GM12873 (cell line): Measurements from ENCODE around the gene HCN2.

Source experiments
- TF ChIP-seq, protein P1 (sequence below): IDR thresholded peaks from 2 replicates; pipeline ENCODE4 v1.5.1; 2012; ENCODE audit warnings: low read depth, mild to moderate bottlenecking, moderate library complexity, low read length, control low read depth; ENCODE audit not compliant: insufficient read depth; ENCODE audit errors: missing control alignments

HCN2 gene

DNA sequence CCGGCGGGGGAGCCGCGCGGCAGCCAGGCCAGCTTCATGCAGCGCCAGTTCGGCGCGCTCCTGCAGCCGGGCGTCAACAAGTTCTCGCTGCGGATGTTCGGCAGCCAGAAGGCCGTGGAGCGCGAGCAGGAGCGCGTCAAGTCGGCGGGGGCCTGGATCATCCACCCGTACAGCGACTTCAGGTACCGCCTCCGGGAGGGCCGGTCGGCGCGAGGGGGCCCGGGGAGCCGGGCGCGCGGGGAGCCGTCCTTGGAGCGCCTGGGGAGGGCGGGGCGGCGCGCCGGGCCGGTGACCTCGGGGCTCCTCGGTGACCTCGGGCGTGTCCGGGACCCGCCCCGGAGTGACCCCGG, 690 bp downstream of the HCN2 start:
- TF ChIP-seq, protein P1, sequence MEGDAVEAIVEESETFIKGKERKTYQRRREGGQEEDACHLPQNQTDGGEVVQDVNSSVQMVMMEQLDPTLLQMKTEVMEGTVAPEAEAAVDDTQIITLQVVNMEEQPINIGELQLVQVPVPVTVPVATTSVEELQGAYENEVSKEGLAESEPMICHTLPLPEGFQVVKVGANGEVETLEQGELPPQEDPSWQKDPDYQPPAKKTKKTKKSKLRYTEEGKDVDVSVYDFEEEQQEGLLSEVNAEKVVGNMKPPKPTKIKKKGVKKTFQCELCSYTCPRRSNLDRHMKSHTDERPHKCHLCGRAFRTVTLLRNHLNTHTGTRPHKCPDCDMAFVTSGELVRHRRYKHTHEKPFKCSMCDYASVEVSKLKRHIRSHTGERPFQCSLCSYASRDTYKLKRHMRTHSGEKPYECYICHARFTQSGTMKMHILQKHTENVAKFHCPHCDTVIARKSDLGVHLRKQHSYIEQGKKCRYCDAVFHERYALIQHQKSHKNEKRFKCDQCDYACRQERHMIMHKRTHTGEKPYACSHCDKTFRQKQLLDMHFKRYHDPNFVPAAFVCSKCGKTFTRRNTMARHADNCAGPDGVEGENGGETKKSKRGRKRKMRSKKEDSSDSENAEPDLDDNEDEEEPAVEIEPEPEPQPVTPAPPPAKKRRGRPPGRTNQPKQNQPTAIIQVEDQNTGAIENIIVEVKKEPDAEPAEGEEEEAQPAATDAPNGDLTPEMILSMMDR: no peak

DNA sequence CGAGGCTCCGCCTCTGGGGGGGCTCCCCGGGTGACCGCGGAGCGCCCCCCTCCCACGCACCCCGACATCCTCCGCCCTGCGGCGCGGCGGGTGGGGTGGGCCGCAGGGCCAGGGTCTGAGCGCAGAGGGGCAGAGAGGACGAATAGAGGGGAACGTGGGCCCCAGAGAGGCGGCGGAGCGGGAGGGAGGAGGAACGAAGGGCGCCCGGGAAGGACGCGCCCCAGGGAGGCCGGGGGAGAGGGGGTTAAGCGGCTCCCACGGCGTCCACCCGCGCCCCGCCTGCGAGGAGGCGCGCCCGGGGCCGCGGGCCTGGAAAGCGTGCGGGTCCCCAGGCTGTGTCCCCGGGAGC, 1.0 kb downstream of the HCN2 start:
- TF ChIP-seq, protein P1: no peak

DNA sequence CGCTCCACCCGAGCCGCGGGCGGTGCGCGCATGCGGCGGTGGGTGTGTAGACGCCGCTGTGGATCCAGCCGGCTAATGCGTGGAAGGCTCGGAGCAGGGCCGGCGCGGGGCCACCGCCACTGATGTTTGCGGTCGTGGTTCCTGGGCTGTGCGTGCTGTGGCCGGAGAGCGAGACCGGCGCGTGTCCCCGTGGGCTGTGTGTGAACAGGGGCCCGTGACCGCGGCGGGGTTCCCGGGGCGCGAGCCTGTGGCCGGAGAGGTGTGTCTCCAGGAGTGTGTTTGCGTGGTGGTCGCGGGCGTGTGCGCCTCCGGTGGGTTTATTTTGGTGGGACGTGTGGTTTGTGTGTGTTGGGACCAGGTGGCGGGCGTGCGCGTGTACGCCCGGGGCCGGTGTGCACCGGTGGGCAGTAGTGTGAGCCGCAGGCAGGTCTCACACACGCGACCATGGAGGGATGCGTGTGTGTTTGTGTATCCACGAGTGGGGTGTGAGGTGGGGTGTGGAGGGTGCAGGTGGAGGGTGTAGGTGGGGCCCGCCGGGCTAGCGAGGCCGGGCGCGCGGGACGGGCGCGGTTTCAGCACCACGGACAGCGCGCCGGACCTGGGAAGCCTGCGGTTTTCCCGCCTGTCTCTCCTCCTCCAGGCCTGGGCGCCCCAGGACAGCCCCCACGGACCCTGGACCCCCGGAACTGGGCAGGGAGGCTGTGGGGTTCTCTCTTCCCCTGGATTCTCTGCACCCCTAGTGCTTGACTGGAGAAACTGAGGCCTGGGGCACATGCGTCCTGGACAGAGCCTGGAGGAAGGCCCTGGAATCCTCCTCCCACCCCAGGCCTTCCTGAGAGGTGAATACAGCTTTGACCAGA, 1.6 kb downstream of the HCN2 start:
- TF ChIP-seq, protein P1: no peak

DNA sequence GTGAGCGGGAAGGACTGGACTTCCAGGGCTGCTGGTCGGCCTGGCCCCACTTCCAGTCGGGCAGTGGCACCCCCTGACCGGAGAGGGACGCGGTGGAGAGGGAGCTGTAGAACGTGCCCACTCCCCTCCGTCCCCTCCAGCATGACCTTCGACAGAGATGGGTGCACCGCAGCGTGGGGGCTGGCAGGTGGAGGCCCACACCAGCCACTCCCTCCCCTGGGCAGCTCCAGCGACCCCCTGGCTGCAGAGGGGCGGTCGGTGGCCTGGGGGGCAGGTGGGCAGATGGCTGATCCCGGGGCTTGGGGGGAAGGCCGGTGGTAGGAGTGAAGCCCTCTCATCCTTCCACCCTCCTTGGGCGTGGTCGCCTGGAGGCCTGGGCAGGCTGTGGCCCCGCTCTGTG, 2.4 kb downstream of the HCN2 start:
- TF ChIP-seq, protein P1: no peak

DNA sequence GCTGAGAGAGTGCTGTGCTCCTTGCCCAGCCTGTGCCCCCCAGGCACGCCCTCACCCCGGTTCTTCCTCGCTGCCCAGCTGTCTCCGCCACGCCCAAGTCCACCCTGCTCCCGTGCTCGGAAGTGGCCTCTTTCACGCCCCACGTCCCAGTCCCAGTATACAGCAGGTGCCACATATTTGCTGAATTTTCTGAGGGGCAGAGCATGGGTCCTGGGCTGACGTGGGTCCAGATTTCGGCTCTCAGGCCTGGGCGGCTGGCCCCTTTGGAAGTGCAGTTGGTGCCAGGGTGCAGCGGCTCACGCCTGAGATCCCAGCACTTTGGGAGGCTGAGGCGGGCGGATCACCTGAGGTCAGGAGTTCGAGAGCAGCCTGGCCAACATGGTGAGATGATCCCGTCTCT, 3.4 kb downstream of the HCN2 start:
- TF ChIP-seq, protein P1: no peak

DNA sequence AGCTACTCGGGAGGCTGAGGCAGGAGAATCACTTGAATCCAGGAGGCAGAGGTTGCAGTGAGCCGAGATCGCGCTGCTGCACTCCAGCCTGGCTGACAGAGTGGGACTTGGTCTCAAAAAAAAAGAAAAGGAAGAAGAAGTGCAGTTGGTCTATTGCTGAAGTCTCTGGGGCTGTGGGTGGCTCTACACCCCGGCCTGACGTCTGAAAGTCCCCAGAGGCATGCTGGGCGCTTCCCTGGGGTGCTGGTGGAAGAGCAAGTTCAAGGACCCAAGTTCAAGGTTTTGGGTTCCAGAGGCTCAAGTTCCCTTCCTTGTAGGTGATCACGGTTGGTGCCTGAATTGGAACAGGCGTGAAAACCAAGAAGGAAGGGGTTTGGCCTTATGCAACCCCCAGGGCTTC, 3.8 kb downstream of the HCN2 start:
- TF ChIP-seq, protein P1: no peak

DNA sequence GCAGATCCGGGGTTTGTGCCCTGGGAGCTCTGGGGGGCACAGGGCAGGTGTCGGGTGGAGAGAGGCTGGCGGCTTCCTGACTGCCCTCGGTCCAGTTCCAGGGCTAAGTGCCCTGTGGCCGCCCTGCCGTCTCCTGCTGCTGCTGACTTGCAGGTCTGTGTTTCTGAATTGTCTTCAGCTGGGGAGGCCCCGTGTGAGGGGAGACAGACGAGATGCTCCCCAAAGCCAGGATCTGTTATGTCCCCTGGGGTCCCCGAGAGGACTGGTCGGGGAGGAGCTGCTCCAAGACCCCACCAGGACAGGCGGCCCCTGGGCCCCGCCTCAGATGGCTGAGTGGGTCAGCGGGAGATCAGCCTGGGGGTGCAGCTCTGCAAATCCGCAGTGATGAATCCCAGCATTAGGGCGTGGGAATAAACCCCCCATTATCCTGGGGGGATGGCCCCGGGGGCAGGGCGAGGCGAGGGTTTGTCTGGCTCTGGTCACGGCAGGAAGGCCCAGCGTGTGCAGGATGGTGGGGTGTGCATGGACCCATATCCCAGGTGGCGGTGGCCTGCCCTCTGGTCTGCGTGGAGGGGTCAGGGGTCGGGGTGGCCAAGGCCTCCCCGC, 4.7 kb downstream of the HCN2 start:
- TF ChIP-seq, protein P1: no peak
